Liver (tissue), 9 donors: ENCODE results near the gene ARFRP1. TPM values are rescaled to one million over a fixed set of nuclear protein-coding genes. Genes with fewer than 3 reads are reported as not detected.
"Not testable (repeated sequence)": the region's sequence is repeated elsewhere in the genome, so short reads cannot be mapped to it uniquely, and the experiment has no call there.

Experiments
- DNase-seq: peaks from one replicate; pipeline ENCODE4 v3.0.0-alpha.2; 2017; ENCODE audit warnings: low spot score
- H3K27ac ChIP-seq, 2 donors: one replicate each; pipeline ENCODE4 v1.7.0; 2013; ENCODE audit warnings: inconsistent platforms in 2 of 2, low read length in 2 of 2, control low read depth in 1 of 2, low read depth in 1 of 2, mild to moderate bottlenecking in 1 of 2
- H3K27me3 ChIP-seq, 4 donors: one replicate each; pipeline versions ENCODE4 v1.6.1 to v1.7.0; 2013; ENCODE audit warnings: low read length in 3 of 4, inconsistent platforms in 1 of 4, mild to moderate bottlenecking in 1 of 4, moderate library complexity in 1 of 4; ENCODE audit not compliant: control insufficient read depth in 4 of 4, insufficient read depth in 4 of 4
- H3K36me3 ChIP-seq, 4 donors: one replicate each; pipeline versions ENCODE4 v1.6.1 to v1.7.0; 2013; ENCODE audit warnings: low read length in 3 of 4, mild to moderate bottlenecking in 3 of 4, low read depth in 1 of 4, moderate library complexity in 1 of 4; ENCODE audit not compliant: control insufficient read depth in 4 of 4, insufficient read depth in 3 of 4
- H3K4me1 ChIP-seq, 4 donors: one replicate each; pipeline versions ENCODE4 v1.6.1 to v1.7.0; 2013; ENCODE audit warnings: low read length in 3 of 4, mild to moderate bottlenecking in 3 of 4, moderate library complexity in 1 of 4; ENCODE audit not compliant: control insufficient read depth in 4 of 4, insufficient read depth in 4 of 4
- H3K4me3 ChIP-seq, 3 donors: one replicate each; pipeline versions ENCODE4 v1.6.1 to v1.7.0; 2013; ENCODE audit warnings: low read length in 3 of 3, control low read depth in 1 of 3, low read depth in 1 of 3, mild to moderate bottlenecking in 1 of 3
- H3K9ac ChIP-seq, 2 donors: one replicate each; pipeline ENCODE4 v1.7.0; 2013; ENCODE audit warnings: low read length in 2 of 2, mild to moderate bottlenecking in 2 of 2, moderate library complexity in 2 of 2, control low read depth in 1 of 2, low read depth in 1 of 2
- H3K9me3 ChIP-seq, 4 donors: one replicate each; pipeline versions ENCODE4 v1.6.1 to v1.7.0; 2013; ENCODE audit warnings: low read length in 3 of 4; ENCODE audit not compliant: control insufficient read depth in 4 of 4
- HNF4A ChIP-seq, 2 donors: conservative IDR thresholded peaks; 2 replicates each; pipeline ENCODE4 v1.6.1; 2016; ENCODE audit warnings: antibody characterized with exemption in 2 of 2, mild to moderate bottlenecking in 2 of 2
- JUND ChIP-seq, 2 donors: IDR thresholded peaks; 2 replicates each; pipeline ENCODE4 v1.6.1; 2016; ENCODE audit warnings: antibody characterized with exemption in 2 of 2
- NR2F2 ChIP-seq: IDR thresholded peaks from 2 replicates; pipeline ENCODE4 v1.6.1; 2016; ENCODE audit warnings: antibody characterized with exemption
- RAD21 ChIP-seq, 2 donors: IDR thresholded peaks; 2 replicates each; pipeline ENCODE4 v1.6.1; 2016; ENCODE audit warnings: antibody characterized with exemption in 2 of 2, mild to moderate bottlenecking in 2 of 2
- RXRA ChIP-seq, 2 donors: IDR thresholded peaks; 2 replicates each; pipeline ENCODE4 v1.6.1; 2017 to 2018; ENCODE audit warnings: antibody characterized with exemption in 2 of 2, mild to moderate bottlenecking in 1 of 2
- SP1 ChIP-seq: IDR thresholded peaks from 2 replicates; pipeline ENCODE4 v1.6.1; 2018; ENCODE audit warnings: antibody characterized with exemption, mild to moderate bottlenecking
- YY1 ChIP-seq: IDR thresholded peaks from 2 replicates; pipeline ENCODE4 v1.6.1; 2016; ENCODE audit warnings: antibody characterized with exemption, mild to moderate bottlenecking
- WGBS: extraction: QIAGEN DNeasy Blood & Tissue Kit; methylation state at CpG from one replicate; pipeline ENCODE4 v1.1.7; 2013; 5-methylcytosine and 5-hydroxymethylcytosine counted together
- polyA plus RNA-seq, 2 donors: library from polyadenylated mRNA; stranded (reverse) in 1 of 2; unstranded in 1 of 2; fragments of 200-250 nt in 1 of 2; fragments of >200 nt in 1 of 2; fragmentation: Nextera tagmentation in 1 of 2; extraction: Ambion mirVana in 1 of 2; gene quantifications; one replicate each; pipeline versions ENCODE4 v1.2.1 to v1.2.3, GENCODE V29; 2013 to 2015
- total RNA-seq, 2 donors: library from RNA; depleted of rRNA; stranded (reverse); fragments of >200 nt; gene quantifications; one replicate each; pipeline ENCODE4 v1.2.3, GENCODE V29; 2014
- TF ChIP-seq, protein P1 (sequence below): IDR thresholded peaks from 2 replicates; pipeline ENCODE4 v1.6.1; 2016; ENCODE audit warnings: antibody characterized with exemption, mild to moderate bottlenecking
- TF ChIP-seq, protein P2 (sequence below): IDR thresholded peaks from 2 replicates; pipeline ENCODE4 v1.6.1; 2016; ENCODE audit warnings: antibody characterized with exemption
- TF ChIP-seq, protein P3 (sequence below): IDR thresholded peaks from 2 replicates; pipeline ENCODE4 v1.6.1; 2016; ENCODE audit warnings: antibody characterized with exemption
- donor health status: healthy.
- donor health status: healthy.
- donor health status: healthy.
- donor health status: healthy.
- donor health status: healthy.

Gene ARFRP1
- total and polyA plus RNA-seq, 4 donors = 14.2 to 26.9 (median 20.5) TPM

DNA sequence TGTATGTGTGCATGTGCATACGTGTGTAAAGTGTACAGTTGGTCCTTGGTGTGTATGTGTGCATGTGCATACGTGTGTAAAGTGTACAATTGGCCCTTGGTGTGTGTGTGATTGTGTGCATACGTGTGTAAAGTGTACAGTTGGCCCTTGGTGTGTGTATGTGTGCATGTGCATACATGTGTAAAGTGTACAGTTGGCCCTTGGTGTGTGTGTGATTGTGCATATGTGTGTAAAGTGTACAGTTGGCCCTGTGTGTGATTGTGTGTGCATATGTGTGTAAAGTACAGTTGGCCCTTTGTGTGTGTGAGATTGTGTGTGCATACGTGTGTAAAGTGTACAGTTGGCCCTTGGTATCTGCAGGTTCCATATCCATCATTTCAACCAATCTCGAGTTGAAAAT, 23.6 kb upstream of the ARFRP1 start (continued):
- TF ChIP-seq, protein P1, sequence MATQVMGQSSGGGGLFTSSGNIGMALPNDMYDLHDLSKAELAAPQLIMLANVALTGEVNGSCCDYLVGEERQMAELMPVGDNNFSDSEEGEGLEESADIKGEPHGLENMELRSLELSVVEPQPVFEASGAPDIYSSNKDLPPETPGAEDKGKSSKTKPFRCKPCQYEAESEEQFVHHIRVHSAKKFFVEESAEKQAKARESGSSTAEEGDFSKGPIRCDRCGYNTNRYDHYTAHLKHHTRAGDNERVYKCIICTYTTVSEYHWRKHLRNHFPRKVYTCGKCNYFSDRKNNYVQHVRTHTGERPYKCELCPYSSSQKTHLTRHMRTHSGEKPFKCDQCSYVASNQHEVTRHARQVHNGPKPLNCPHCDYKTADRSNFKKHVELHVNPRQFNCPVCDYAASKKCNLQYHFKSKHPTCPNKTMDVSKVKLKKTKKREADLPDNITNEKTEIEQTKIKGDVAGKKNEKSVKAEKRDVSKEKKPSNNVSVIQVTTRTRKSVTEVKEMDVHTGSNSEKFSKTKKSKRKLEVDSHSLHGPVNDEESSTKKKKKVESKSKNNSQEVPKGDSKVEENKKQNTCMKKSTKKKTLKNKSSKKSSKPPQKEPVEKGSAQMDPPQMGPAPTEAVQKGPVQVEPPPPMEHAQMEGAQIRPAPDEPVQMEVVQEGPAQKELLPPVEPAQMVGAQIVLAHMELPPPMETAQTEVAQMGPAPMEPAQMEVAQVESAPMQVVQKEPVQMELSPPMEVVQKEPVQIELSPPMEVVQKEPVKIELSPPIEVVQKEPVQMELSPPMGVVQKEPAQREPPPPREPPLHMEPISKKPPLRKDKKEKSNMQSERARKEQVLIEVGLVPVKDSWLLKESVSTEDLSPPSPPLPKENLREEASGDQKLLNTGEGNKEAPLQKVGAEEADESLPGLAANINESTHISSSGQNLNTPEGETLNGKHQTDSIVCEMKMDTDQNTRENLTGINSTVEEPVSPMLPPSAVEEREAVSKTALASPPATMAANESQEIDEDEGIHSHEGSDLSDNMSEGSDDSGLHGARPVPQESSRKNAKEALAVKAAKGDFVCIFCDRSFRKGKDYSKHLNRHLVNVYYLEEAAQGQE = no peak
- TF ChIP-seq SP1 (no peak), JUND (IDR thresholded peaks at IDR 0.05) (no peak)

DNA sequence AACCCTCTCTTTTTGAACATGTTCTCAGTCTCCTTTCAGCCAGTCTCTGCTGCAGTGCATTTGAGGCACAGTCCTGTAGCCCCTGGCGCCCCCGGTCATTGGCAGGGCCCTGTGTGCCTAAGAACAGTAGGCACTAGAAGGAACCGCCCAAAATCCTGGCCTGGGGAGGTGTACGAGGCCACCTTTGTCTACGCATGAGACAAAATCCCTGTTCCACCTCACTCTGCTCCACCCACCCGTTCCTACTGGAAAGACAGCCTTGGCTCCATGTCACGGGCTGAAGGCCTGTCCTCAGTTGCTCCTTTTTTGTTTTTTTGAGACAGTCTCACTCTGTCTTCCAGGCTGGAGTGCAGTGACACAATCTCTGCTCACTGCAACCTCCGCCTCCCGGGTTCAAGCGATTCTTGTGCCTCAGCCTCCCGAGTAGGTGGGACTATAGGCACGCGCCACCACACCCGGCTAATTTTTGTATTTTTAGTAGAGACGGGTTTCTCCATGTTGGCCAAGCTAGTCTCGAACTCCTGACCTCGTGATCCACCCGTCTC, 22.5 kb upstream of the ARFRP1 start:
- not testable (repeated sequence) for H3K9me3 ChIP-seq, H3K27ac ChIP-seq, H3K4me3 ChIP-seq, DNase-seq, H3K9ac ChIP-seq, H3K36me3 ChIP-seq, H3K27me3 ChIP-seq
- peaks cover 10 to 57% (median 39%) of the 10 kb centered on the region in 4 donors for H3K4me1 ChIP-seq
- 89% methylated on average over 18 of the region's 18 CpGs for WGBS

DNA sequence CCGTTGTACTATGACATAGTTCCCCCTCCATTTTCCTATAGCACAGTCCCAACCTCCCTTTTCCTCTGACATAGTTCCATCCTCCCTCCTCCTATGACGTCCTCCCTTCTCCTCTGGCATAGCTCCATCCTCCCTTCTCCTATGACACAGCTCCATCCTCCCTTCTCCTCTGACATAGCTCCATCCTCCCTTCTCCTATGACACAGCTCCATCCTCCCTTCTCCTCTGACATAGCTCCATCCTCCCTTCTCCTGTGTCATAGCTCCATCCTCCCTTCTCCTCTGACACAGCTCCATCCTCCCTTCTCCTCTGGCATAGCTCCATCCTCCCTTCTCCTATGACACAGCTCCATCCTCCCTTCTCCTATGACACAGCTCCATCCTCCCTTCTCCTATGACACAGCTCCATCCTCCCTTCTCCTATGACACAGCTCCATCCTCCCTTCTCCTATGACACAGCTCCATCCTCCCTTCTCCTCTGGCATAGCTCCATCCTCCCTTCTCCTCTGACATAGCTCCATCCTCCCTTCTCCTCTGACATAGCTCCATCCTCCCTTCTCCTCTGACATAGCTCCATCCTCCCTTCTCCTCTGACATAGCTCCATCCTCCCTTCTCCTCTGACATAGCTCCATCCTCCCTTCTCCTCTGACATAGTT, 15.3 kb upstream of the ARFRP1 start:
- not testable (repeated sequence) for DNase-seq, H3K27ac ChIP-seq, H3K4me3 ChIP-seq, H3K9ac ChIP-seq, H3K27me3 ChIP-seq, H3K9me3 ChIP-seq
- 81% methylated on average over 2 of the region's 2 CpGs for WGBS
- H3K36me3 ChIP-seq = peaks cover 0 to 18% (median 11%) of the 10 kb centered on the region in 4 donors
- peaks cover under 1 to 10% (median 10%) of the 10 kb centered on the region in 4 donors for H3K4me1 ChIP-seq

DNA sequence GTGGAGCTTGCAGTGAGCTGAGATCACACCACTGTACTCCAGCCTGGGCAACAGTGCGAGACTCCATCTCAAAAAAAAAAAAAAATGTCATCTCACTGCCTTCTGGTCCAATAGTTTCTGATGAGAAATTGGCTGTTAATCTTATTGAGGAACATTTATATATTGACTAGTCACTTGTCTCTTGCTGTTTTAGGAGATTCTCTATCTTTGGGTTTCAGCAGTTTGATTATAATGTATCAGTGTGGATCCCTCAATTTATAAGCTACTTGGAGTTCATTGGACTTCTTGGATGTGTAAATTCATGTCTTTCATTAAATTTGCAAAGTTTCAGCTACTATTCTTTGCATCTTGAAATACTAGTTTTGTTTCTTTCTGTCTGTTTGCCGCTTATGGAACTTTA, 11.2 kb upstream of the ARFRP1 start:
- DNase-seq = no peak
- Histone ChIP-seq H3K27ac (no peak overlapping the region), H3K4me1 (no peaks in the 10 kb centered on the region), H3K9me3 (peaks cover 0 to 4% (median 1%) of the 10 kb centered on the region in 4 donors), H3K4me3 (no peak overlapping the region), H3K9ac (no peak overlapping the region), H3K36me3 (peaks cover 5 to 22% (median 19%) of the 10 kb centered on the region in 4 donors), H3K27me3 (no peaks in the 10 kb centered on the region)
- WGBS = 100% methylated on average over 2 of the region's 2 CpGs
- no peak for TF ChIP-seq RXRA (IDR thresholded peaks at IDR 0.05)
- TF ChIP-seq, protein P2, sequence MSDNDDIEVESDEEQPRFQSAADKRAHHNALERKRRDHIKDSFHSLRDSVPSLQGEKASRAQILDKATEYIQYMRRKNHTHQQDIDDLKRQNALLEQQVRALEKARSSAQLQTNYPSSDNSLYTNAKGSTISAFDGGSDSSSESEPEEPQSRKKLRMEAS = no peak
- TF ChIP-seq RAD21 (IDR thresholded peaks at IDR 0.05) = no peak
- TF ChIP-seq YY1 = no peak
- TF ChIP-seq SP1 = no peak
- TF ChIP-seq, protein P1 = no peak
- TF ChIP-seq HNF4A (conservative IDR thresholded peaks at IDR 0.05) = no peak
- TF ChIP-seq NR2F2 = no peak
- TF ChIP-seq, protein P3, sequence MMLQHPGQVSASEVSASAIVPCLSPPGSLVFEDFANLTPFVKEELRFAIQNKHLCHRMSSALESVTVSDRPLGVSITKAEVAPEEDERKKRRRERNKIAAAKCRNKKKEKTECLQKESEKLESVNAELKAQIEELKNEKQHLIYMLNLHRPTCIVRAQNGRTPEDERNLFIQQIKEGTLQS = no peak
